ENCODE data around the gene PIGU. TPM values are rescaled to one million over a fixed set of nuclear protein-coding genes. Genes with fewer than 3 reads are reported as not detected.

PIGU gene
- total and polyA plus RNA-seq, 7 donors = 6.6 to 26.8 (median 11.1) TPM

DNA sequence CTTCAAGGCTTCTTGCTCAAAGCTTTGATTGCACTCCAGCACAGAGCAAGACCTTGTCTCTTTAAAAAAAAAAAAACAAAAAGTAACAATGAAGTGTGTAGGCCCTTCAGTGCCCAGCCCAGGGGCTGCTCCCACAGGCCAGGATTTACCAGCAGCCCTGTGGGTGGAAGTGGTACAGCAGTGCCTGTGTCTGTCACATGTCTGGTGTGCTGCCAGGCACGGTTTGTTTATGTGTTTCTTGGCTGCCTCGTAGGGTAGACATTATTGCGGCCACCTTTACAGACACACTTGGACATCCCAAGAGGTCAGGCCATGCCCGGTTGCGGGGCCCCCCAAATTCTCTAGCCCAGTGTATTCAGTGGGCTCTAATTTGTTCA, 148.0 kb downstream of the PIGU start:
- 41 to 65% methylated on average over 5 of the region's 5 CpGs for WGBS, 2 donors

DNA sequence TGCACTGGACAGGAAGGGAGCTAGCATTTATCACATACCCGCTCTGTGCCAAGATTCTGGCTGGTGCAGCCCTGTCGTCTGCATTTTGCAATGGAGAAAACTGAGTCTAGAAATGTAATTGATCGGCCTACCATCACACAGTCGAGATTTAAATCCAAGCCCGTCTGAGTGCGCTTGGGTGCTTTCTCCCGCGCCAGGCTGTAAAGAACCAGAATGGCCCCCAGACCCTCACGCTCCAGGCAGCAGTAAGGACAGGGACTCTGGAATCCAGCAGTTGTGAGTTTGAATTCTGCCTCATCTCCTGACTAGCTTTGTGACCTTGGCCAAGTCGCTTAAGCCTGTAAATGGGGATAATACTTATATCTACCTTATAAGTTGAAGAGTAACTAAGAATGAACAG, 149.9 kb downstream of the PIGU start:
- intact Hi-C loops (cut with DNase I) = loop anchor here (2.0 kb wide), 1 partner anchor 32 kb away; the partner anchor contains the start of gene MAP1LC3A
- peak overlapping the region; percentile 75 to 86 (median 82) for H3K27ac ChIP-seq
- H3K9me3 ChIP-seq = no peaks in the 10 kb centered on the region
- H3K4me3 ChIP-seq = no peak overlapping the region
- peaks cover 0 to 69% (median 65%) of the 10 kb centered on the region in 4 donors for H3K4me1 ChIP-seq
- WGBS, 2 donors = 87 to 91% methylated on average over 10 of the region's 10 CpGs
- H3K27me3 ChIP-seq = no peaks in the 10 kb centered on the region
- no peak for TF ChIP-seq POLR2A (IDR thresholded peaks at IDR 0.05)
- TF ChIP-seq, protein P1, sequence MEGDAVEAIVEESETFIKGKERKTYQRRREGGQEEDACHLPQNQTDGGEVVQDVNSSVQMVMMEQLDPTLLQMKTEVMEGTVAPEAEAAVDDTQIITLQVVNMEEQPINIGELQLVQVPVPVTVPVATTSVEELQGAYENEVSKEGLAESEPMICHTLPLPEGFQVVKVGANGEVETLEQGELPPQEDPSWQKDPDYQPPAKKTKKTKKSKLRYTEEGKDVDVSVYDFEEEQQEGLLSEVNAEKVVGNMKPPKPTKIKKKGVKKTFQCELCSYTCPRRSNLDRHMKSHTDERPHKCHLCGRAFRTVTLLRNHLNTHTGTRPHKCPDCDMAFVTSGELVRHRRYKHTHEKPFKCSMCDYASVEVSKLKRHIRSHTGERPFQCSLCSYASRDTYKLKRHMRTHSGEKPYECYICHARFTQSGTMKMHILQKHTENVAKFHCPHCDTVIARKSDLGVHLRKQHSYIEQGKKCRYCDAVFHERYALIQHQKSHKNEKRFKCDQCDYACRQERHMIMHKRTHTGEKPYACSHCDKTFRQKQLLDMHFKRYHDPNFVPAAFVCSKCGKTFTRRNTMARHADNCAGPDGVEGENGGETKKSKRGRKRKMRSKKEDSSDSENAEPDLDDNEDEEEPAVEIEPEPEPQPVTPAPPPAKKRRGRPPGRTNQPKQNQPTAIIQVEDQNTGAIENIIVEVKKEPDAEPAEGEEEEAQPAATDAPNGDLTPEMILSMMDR (IDR thresholded peaks at IDR 0.05) = no peak
- TF ChIP-seq EP300 (IDR thresholded peaks at IDR 0.05) = no peak
- TF ChIP-seq POLR2AphosphoS5 (IDR thresholded peaks at IDR 0.05) = no peak
- H3K36me3 ChIP-seq = peaks cover 9 to 45% (median 27%) of the 10 kb centered on the region in 4 donors
- DNase-seq = peak; percentile 21

More for the DNA sequence above, 148.0 kb downstream of the PIGU start:
- no peak overlapping the region for H3K4me3 ChIP-seq
- no peaks in the 10 kb centered on the region for H3K27me3 ChIP-seq
- peak overlapping the region in 3 of 4 donors; percentile 38 to 60 (median 54) for H3K27ac ChIP-seq
- peak; percentile 78 for DNase-seq
- H3K9me3 ChIP-seq = no peaks in the 10 kb centered on the region
- H3K4me1 ChIP-seq = peaks cover 0 to 51% (median 48%) of the 10 kb centered on the region in 4 donors
- TF ChIP-seq POLR2A (IDR thresholded peaks at IDR 0.05) (no peak), POLR2AphosphoS5 (IDR thresholded peaks at IDR 0.05) (no peak), EP300 (IDR thresholded peaks at IDR 0.05) (no peak)
- TF ChIP-seq, protein P1 (IDR thresholded peaks at IDR 0.05) = no peak
- intact Hi-C loops (cut with DNase I) = no loop called here
- peaks cover 12 to 64% (median 37%) of the 10 kb centered on the region in 4 donors for H3K36me3 ChIP-seq

DNA sequence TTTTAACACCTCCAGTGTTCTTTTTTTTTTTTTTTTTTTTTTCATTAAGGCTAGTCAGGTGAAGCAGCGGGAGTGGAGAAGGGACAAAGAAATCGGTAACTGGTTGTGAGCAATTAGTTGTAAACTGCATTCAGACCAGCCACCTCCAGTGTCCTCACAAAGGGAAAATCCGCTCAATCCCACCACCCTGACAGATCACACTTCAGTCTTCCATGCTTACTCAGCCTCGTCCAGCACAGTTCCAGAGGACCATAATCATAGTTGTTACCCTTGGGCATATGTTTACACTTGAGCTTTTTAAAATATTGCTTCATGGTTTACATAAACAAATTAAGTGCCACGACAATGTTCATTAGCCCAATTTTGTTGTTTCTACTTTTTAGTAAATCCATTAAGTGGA, 150.4 kb downstream of the PIGU start:
- Histone ChIP-seq H3K36me3 (peaks cover 9 to 43% (median 26%) of the 10 kb centered on the region in 4 donors), H3K27ac (peak overlapping the region; percentile 75 to 86 (median 82)), H3K4me1 (peaks cover 0 to 70% (median 67%) of the 10 kb centered on the region in 4 donors), H3K27me3 (no peaks in the 10 kb centered on the region), H3K9me3 (no peaks in the 10 kb centered on the region), H3K4me3 (no peak overlapping the region)
- DNase-seq = no peak
- 34 to 71% methylated on average over 5 of the region's 5 CpGs for WGBS, 2 donors
- TF ChIP-seq, protein P1 (IDR thresholded peaks at IDR 0.05) = no peak
- TF ChIP-seq POLR2AphosphoS5 (IDR thresholded peaks at IDR 0.05) = no peak
- TF ChIP-seq POLR2A (IDR thresholded peaks at IDR 0.05) = no peak
- TF ChIP-seq EP300 (IDR thresholded peaks at IDR 0.05) = no peak
- intact Hi-C loops (cut with DNase I) = loop anchor here (2.0 kb wide), 1 partner anchor 32 kb away; the partner anchor contains the start of gene MAP1LC3A

DNA sequence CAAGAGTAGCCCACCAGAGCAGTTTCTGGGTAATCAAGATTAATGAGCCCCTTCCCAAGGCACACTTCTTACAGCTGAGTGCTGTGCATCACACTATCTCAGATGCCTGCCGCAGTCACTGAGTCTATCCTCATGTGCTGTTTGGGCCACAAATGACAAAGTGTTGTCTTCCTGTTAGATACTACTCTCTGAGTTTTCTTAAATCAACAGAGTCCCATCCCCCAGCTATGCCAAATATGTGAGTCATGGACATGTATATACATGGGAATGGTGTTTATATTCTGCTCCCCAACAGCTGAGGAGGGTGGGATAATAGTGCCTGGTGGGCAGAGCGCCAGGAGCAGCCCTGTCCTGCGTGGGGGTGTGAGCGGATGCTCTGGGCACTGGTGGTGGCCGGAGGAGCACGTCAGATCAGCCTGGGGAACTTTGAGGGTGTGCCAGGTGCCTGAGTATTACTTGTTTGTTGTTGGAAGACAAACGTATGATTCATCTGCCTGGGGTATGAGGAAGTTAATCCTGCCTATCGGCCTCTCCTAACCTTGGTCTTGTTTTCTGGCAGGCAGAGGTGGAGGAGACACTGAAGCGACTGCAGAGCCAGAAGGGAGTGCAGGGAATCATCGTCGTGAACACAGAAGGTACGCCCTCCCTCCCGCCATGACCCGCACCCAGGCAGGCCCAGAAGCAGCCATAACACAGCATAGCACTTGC, 151.0 kb downstream of the PIGU start:
- TF ChIP-seq POLR2AphosphoS5 (IDR thresholded peaks at IDR 0.05) = peak; percentile 31 to 63 (median 58)
- no peak for TF ChIP-seq EP300 (IDR thresholded peaks at IDR 0.05)
- TF ChIP-seq POLR2A (IDR thresholded peaks at IDR 0.05) = no peak
- Histone ChIP-seq H3K36me3 (peaks cover 9 to 39% (median 26%) of the 10 kb centered on the region in 4 donors), H3K27ac (peak overlapping the region; percentile 75 to 86 (median 82)), H3K4me3 (no peak overlapping the region), H3K9me3 (no peaks in the 10 kb centered on the region), H3K4me1 (peaks cover 0 to 76% (median 67%) of the 10 kb centered on the region in 4 donors), H3K27me3 (no peaks in the 10 kb centered on the region)
- peak; percentile 95 for DNase-seq
- 16 to 44% methylated on average over 14 of the region's 14 CpGs for WGBS, 2 donors
- intact Hi-C loops (cut with DNase I) = loop anchor here (2.0 kb wide), 1 partner anchor 33 kb away; the partner anchor contains the start of gene MAP1LC3A

DNA sequence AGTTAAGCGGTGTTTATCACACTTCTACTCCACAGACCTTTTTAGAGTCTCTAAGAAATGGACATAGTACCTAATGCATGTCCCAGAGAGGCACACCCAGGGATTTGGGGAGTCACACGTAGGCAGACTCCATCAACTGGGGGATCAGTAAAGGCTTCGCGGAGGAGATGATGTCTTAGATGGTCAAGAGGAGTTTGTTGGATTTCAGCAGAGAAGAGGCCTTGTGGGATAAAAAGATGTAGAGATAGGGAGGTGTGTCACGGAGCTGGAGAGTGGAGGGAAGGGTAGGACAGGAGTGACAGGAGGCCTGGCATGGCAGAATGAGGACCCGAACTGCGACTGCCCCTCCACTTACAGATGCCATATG, 151.6 kb downstream of the PIGU start:
- Histone ChIP-seq H3K27me3 (no peaks in the 10 kb centered on the region), H3K4me1 (peaks cover 0 to 80% (median 67%) of the 10 kb centered on the region in 4 donors), H3K9me3 (no peaks in the 10 kb centered on the region), H3K36me3 (peaks cover 9 to 38% (median 24%) of the 10 kb centered on the region in 4 donors), H3K4me3 (no peak overlapping the region), H3K27ac (peak overlapping the region; percentile 75 to 86 (median 82))
- intact Hi-C loops (cut with DNase I) = no loop called here
- no peak for DNase-seq
- 75 to 89% methylated on average over 7 of the region's 7 CpGs for WGBS, 2 donors
- no peak for TF ChIP-seq POLR2A (IDR thresholded peaks at IDR 0.05)
- TF ChIP-seq, protein P1 (IDR thresholded peaks at IDR 0.05) = no peak
- no peak for TF ChIP-seq EP300 (IDR thresholded peaks at IDR 0.05)
- no peak for TF ChIP-seq POLR2AphosphoS5 (IDR thresholded peaks at IDR 0.05)
